ENCODE measurements around the gene EBF3.

GRCh38 chr10:129924375-129925085, 39.5 kb downstream of the EBF3 start:
- no peak for TF ChIP-seq TAF1 (IDR thresholded peaks at IDR 0.05; ENCODE audit: borderline replicate concordance, insufficient read depth, low read length)
- TF ChIP-seq SIN3A (IDR thresholded peaks at IDR 0.05; ENCODE audit: borderline replicate concordance, insufficient read depth, low read length), result no peak
- no peak for TF ChIP-seq FOXP2 (optimal IDR thresholded peaks at IDR 0.05; ENCODE audit: borderline replicate concordance, extremely low read depth, extremely low read length, insufficient read depth)
- no peak for TF ChIP-seq POLR2AphosphoS5 (IDR thresholded peaks at IDR 0.05; ENCODE audit: low read depth, low read length)
- TF ChIP-seq REST (IDR thresholded peaks at IDR 0.05; ENCODE audit: insufficient read depth in 1 of 2, low read depth in 2 of 2, low read length in 2 of 2), result no peak

Measured in PFSK-1 (cell line).